Cardiac muscle cell (in vitro differentiated cells and primary cell): ENCODE measurements around the gene ZNF678. TPM values are rescaled to one million over a fixed set of nuclear protein-coding genes. Genes with fewer than 3 reads are reported as not detected.
"Not testable (repeated sequence)": the region's sequence is repeated elsewhere in the genome, so short reads cannot be mapped to it uniquely, and the experiment has no call there.

ENCODE experiments used
- DNase-seq, 2 donors: peaks; one replicate each; pipeline versions ENCODE4 v3.0.0 to v3.0.0-alpha.2; 2010 to 2017; ENCODE audit warnings: low read depth in 1 of 2, low spot score in 1 of 2
- H3K27ac ChIP-seq: fragments of 200-600 bp; sonication (generic); 2 replicates; pipeline ENCODE4 v1.5.1; 2016
- H3K27me3 ChIP-seq: fragments of 200-600 bp; sonication (generic); 2 replicates; pipeline ENCODE4 v1.6.0; 2016; ENCODE audit warnings: control low read depth
- H3K36me3 ChIP-seq: fragments of 200-600 bp; sonication (generic); 2 replicates; pipeline ENCODE4 v1.5.1; 2016; ENCODE audit warnings: control low read depth
- H3K4me1 ChIP-seq: fragments of 200-600 bp; sonication (generic); 2 replicates; pipeline ENCODE4 v1.8.1; 2017; ENCODE audit warnings: low read depth, mild to moderate bottlenecking, mixed run types
- H3K4me3 ChIP-seq: fragments of 200-600 bp; sonication (generic); 2 replicates; pipeline ENCODE4 v1.5.1; 2016; ENCODE audit warnings: mild to moderate bottlenecking
- H3K9me3 ChIP-seq: fragments of 200-600 bp; sonication (generic); 2 replicates; pipeline ENCODE4 v1.5.1; 2017; ENCODE audit warnings: low read depth, mild to moderate bottlenecking, control low read depth
- CTCF ChIP-seq: IDR thresholded peaks from 2 replicates; pipeline ENCODE4 v1.5.1; 2012; ENCODE audit warnings: low read depth, mild to moderate bottlenecking, low read length
- polyA plus RNA-seq: library from polyadenylated mRNA; unstranded; fragments of >200 nt; fragmentation: Nextera tagmentation; extraction: Ambion mirVana; gene quantifications from 2 replicates; pipeline ENCODE4 v1.2.1, GENCODE V29; 2016
- total RNA-seq: library from RNA; depleted of rRNA; stranded (reverse); fragments of >200 nt; gene quantifications from 2 replicates; pipeline ENCODE4 v1.2.3, GENCODE V29; 2016

Gene ZNF678
- total and polyA plus RNA-seq, 2 experiments from 2014 or later, result 4.3 to 14.2 TPM

GRCh38 chr1:227685807-227686206 lies 122.5 kb downstream of the ZNF678 start:
- no peaks in the 10 kb centered on the region for H3K4me1 ChIP-seq
- H3K9me3 ChIP-seq, result no peaks in the 10 kb centered on the region
- H3K4me3 ChIP-seq, result no peak overlapping the region
- no peaks in the 10 kb centered on the region for H3K27me3 ChIP-seq
- no peaks in the 10 kb centered on the region for H3K36me3 ChIP-seq
- H3K27ac ChIP-seq, result no peak overlapping the region
- DNase-seq, result no peak
- no peak for TF ChIP-seq CTCF

- no peak for DNase-seq
Measured at GRCh38 chr1:227697321-227697864, 134.0 kb downstream of the ZNF678 start.

GRCh38 chr1:227701631-227702030 lies 138.3 kb downstream of the ZNF678 start:
- H3K4me3 ChIP-seq, H3K27ac ChIP-seq, H3K4me1 ChIP-seq, DNase-seq, H3K36me3 ChIP-seq, H3K9me3 ChIP-seq, H3K27me3 ChIP-seq: not testable (repeated sequence)

More at GRCh38 chr1:227697321-227697864, 134.0 kb downstream of the ZNF678 start:
- no peak for TF ChIP-seq CTCF
- Histone ChIP-seq H3K36me3 (no peaks in the 10 kb centered on the region), H3K9me3 (no peaks in the 10 kb centered on the region), H3K27me3 (no peaks in the 10 kb centered on the region), H3K4me3 (no peak overlapping the region), H3K27ac (no peak overlapping the region), H3K4me1 (no peaks in the 10 kb centered on the region)

- Histone ChIP-seq H3K4me3 (no peak overlapping the region), H3K9me3 (no peaks in the 10 kb centered on the region), H3K27me3 (no peaks in the 10 kb centered on the region), H3K27ac (no peak overlapping the region), H3K4me1 (no peaks in the 10 kb centered on the region), H3K36me3 (no peaks in the 10 kb centered on the region)
- no peak for TF ChIP-seq CTCF
- no peak for DNase-seq
Measured at GRCh38 chr1:227707846-227708245, 144.5 kb downstream of the ZNF678 start.

GRCh38 chr1:227709451-227709850 lies 146.1 kb downstream of the ZNF678 start:
- H3K36me3 ChIP-seq, result no peaks in the 10 kb centered on the region
- H3K9me3 ChIP-seq, result no peaks in the 10 kb centered on the region
- H3K27ac ChIP-seq, result no peak overlapping the region
- no peak for DNase-seq
- no peak for TF ChIP-seq CTCF
- H3K4me1 ChIP-seq, result no peaks in the 10 kb centered on the region
- no peaks in the 10 kb centered on the region for H3K27me3 ChIP-seq
- no peak overlapping the region for H3K4me3 ChIP-seq

- H3K4me3 ChIP-seq, H3K27ac ChIP-seq, H3K36me3 ChIP-seq, H3K9me3 ChIP-seq, DNase-seq, H3K4me1 ChIP-seq, H3K27me3 ChIP-seq: not testable (repeated sequence)
Measured at GRCh38 chr1:227710474-227710873, 147.1 kb downstream of the ZNF678 start.

GRCh38 chr1:227712648-227713047 lies 149.3 kb downstream of the ZNF678 start:
- no peak for DNase-seq
- Histone ChIP-seq H3K27ac (no peak overlapping the region), H3K9me3 (no peaks in the 10 kb centered on the region), H3K36me3 (no peaks in the 10 kb centered on the region), H3K4me1 (no peaks in the 10 kb centered on the region), H3K4me3 (no peak overlapping the region), H3K27me3 (no peaks in the 10 kb centered on the region)
- no peak for TF ChIP-seq CTCF
